K562 (cell line): ENCODE results near the gene TAL1. TPM values are rescaled to one million over a fixed set of nuclear protein-coding genes. Genes with fewer than 3 reads are reported as not detected.
A peak's percentile ranks its signal among the peaks of the same experiment; 100 is the strongest.

Experiments
- ARID2 ChIP-seq: fragments of 450-650 bp; IDR thresholded peaks from 2 replicates; pipeline ENCODE4 v1.6.1; 2017; ENCODE audit warnings: antibody characterized with exemption, mild to moderate bottlenecking
- ATF3 ChIP-seq, 2 experiments: fragments of 450-650 bp in 1 of 2; sonication (generic) in 1 of 2; formaldehyde crosslinking in 1 of 2; IDR thresholded peaks in 1 of 2; conservative IDR thresholded peaks in 1 of 2; 2 replicates each; pipeline versions ENCODE4 v1.6.1 to v1.8.1; 2016 to 2023; ENCODE audit warnings: mild to moderate bottlenecking in 2 of 2, moderate library complexity in 2 of 2, inconsistent platforms in 1 of 2, missing genetic modification reagents in 1 of 2
- BCL6 ChIP-seq: fragments of 250-450 bp; sonication (Bioruptor Pico); IDR thresholded peaks from 2 replicates; pipeline ENCODE4 v1.4.0; 2020
- CBX5 ChIP-seq: IDR thresholded peaks from 2 replicates; pipeline ENCODE4 v1.6.1; 2014; ENCODE audit warnings: low read depth, borderline replicate concordance
- COPS2 ChIP-seq: fragments of 450-650 bp; conservative IDR thresholded peaks from 2 replicates; pipeline ENCODE4 v1.6.1; 2016; ENCODE audit warnings: mild to moderate bottlenecking, moderate library complexity
- ELF2 ChIP-seq: fragments of 250-450 bp; sonication (Bioruptor Pico); IDR thresholded peaks from 2 replicates; pipeline ENCODE4 v1.5.0; 2021; ENCODE audit warnings: mild to moderate bottlenecking
- HLTF ChIP-seq: fragments of 450-650 bp; IDR thresholded peaks from 2 replicates; pipeline ENCODE4 v1.6.1; 2016
- HSF4 ChIP-seq: fragments of 250-450 bp; sonication (Bioruptor Pico); IDR thresholded peaks from 2 replicates; pipeline ENCODE4 v2.1.2; 2022; ENCODE audit warnings: mild to moderate bottlenecking, moderate library complexity, borderline replicate concordance
- JUNB ChIP-seq: fragments of 450-650 bp; formaldehyde crosslinking; conservative IDR thresholded peaks from 2 replicates; pipeline ENCODE4 v1.4.0; 2020; ENCODE audit warnings: mild to moderate bottlenecking
- KLF13 ChIP-seq: fragments of 450-650 bp; IDR thresholded peaks from 2 replicates; pipeline ENCODE4 v1.6.1; 2016; ENCODE audit warnings: missing genetic modification characterization, low read depth, mild to moderate bottlenecking, missing compliant biosample characterization, moderate library complexity, borderline replicate concordance
- LCOR ChIP-seq: sonication (generic); formaldehyde crosslinking; IDR thresholded peaks from 2 replicates; pipeline ENCODE4 v1.8.0; 2022; ENCODE audit warnings: mild to moderate bottlenecking, missing genetic modification reagents
- MTA2 ChIP-seq: fragments of 450-650 bp; IDR thresholded peaks from 2 replicates; pipeline ENCODE4 v1.6.1; 2016; ENCODE audit warnings: low read depth
- PHTF2 ChIP-seq: fragments of 250-450 bp; sonication (Bioruptor Pico); IDR thresholded peaks from 2 replicates; pipeline ENCODE4 v1.5.0; 2021; ENCODE audit warnings: mild to moderate bottlenecking
- RFX7 ChIP-seq: fragments of 250-450 bp; sonication (Bioruptor Pico); IDR thresholded peaks from 2 replicates; pipeline ENCODE4 v1.5.1; 2021; ENCODE audit warnings: mild to moderate bottlenecking
- SIX5 ChIP-seq, 2 experiments: IDR thresholded peaks; 2 replicates each; pipeline ENCODE4 v1.6.1; 2011; ENCODE audit warnings: low read length in 2 of 2, borderline replicate concordance in 1 of 2, low read depth in 1 of 2, mild to moderate bottlenecking in 1 of 2, moderate library complexity in 1 of 2; ENCODE audit not compliant: insufficient read depth in 1 of 2
- WHSC1 ChIP-seq: IDR thresholded peaks from one replicate; pipeline ENCODE4 v1.6.1; 2012; ENCODE audit warnings: low read length, control low read depth, inconsistent platforms
- ZNF224 ChIP-seq: sonication (generic); formaldehyde crosslinking; IDR thresholded peaks from 2 replicates; pipeline ENCODE4 v1.8.0; 2022; ENCODE audit warnings: mild to moderate bottlenecking, missing genetic modification reagents
- ZNF311 ChIP-seq: fragments of 250-450 bp; sonication (Bioruptor Pico); IDR thresholded peaks from 2 replicates; pipeline ENCODE4 v1.4.0; 2020; ENCODE audit warnings: mild to moderate bottlenecking, moderate library complexity
- ZNF75A ChIP-seq: fragments of 450-650 bp; formaldehyde crosslinking; IDR thresholded peaks from 2 replicates; pipeline ENCODE4 v1.4.0; 2020; ENCODE audit warnings: mild to moderate bottlenecking
- ZNF780A ChIP-seq: fragments of 250-450 bp; sonication (Bioruptor Pico); IDR thresholded peaks from 2 replicates; pipeline ENCODE4 v1.5.0; 2021; ENCODE audit warnings: mild to moderate bottlenecking
- ZNF79 ChIP-seq: fragments of 250-450 bp; sonication (Bioruptor Pico); IDR thresholded peaks from 2 replicates; pipeline ENCODE4 v1.4.0; 2020; ENCODE audit warnings: low read depth, mild to moderate bottlenecking, moderate library complexity
- polyA plus RNA-seq, 8 experiments: library from polyadenylated mRNA; depleted of rRNA in 4 of 8; stranded (reverse) in 5 of 8; unstranded in 3 of 8; fragments of >200 nt; fragmentation: Nextera tagmentation in 2 of 8; fragmentation: Illumina TruSeq in 1 of 8; extraction: Ambion mirVana in 2 of 8; extraction: Trizol in 1 of 8; gene quantifications; 2 replicates each; pipeline versions ENCODE4 v1.2.1 to v1.2.3, GENCODE V29; 2011 to 2014; ENCODE audit warnings: inconsistent platforms in 1 of 8, missing spikeins in 1 of 8
- total RNA-seq, 7 experiments: library from RNA; depleted of rRNA in 6 of 7; stranded (reverse); fragments of >200 nt in 6 of 7; fragmentation: Illumina TruSeq in 2 of 7; extraction: Trizol in 2 of 7; gene quantifications; 2 replicates each; pipeline versions ENCODE4 v1.2.1 to v1.2.3, GENCODE V29; 2011 to 2021; ENCODE audit warnings: low replicate concordance in 1 of 7
- TF ChIP-seq, protein P1 (sequence below): sonication (generic); formaldehyde crosslinking; IDR thresholded peaks from 2 replicates; pipeline ENCODE4 v1.4.0; 2020; ENCODE audit warnings: mild to moderate bottlenecking, missing genetic modification reagents
- TF ChIP-seq, protein P2 (sequence below): fragments of 450-650 bp; conservative IDR thresholded peaks from 2 replicates; pipeline ENCODE4 v1.6.1; 2016; ENCODE audit warnings: missing genetic modification characterization, low read depth, mild to moderate bottlenecking, missing compliant biosample characterization, moderate library complexity
- TF ChIP-seq, protein P3 (sequence below): sonication (generic); formaldehyde crosslinking; IDR thresholded peaks from 2 replicates; pipeline ENCODE4 v1.8.1; 2022; ENCODE audit warnings: missing genetic modification reagents

TAL1 gene
- total and polyA plus RNA-seq, 9 of the 15 experiments (the other 6 are each of a cell fraction or from before 2014, with no cell fraction given): 18.5 to 106 (median 59.7) TPM

- TF ChIP-seq, protein P1, sequence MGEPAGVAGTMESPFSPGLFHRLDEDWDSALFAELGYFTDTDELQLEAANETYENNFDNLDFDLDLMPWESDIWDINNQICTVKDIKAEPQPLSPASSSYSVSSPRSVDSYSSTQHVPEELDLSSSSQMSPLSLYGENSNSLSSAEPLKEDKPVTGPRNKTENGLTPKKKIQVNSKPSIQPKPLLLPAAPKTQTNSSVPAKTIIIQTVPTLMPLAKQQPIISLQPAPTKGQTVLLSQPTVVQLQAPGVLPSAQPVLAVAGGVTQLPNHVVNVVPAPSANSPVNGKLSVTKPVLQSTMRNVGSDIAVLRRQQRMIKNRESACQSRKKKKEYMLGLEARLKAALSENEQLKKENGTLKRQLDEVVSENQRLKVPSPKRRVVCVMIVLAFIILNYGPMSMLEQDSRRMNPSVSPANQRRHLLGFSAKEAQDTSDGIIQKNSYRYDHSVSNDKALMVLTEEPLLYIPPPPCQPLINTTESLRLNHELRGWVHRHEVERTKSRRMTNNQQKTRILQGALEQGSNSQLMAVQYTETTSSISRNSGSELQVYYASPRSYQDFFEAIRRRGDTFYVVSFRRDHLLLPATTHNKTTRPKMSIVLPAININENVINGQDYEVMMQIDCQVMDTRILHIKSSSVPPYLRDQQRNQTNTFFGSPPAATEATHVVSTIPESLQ (CRISPR knock-in tag): 0 out of 2 replicates have a peak, but pooled peaks have one; percentile 4
- TF ChIP-seq ZNF780A (CRISPR knock-in tag) (no peak), BCL6 (0 out of 2 replicates have a peak, but pooled peaks have one; percentile 61), KLF13 (no peak), SIX5 (IDR thresholded peaks at IDR 0.05; ENCODE audit: borderline replicate concordance in 1 of 2, insufficient read depth in 1 of 2, low read depth in 1 of 2, low read length in 2 of 2) (no peak), HLTF (peak; percentile 68; the same call in 1 of the 2 replicates), ZNF224 (CRISPR knock-in tag) (no peak), CBX5 (no peak; the same call in 1 of the 2 replicates), WHSC1 (no peak), JUNB (no peak), MTA2 (peak; percentile 98), ELF2 (CRISPR knock-in tag) (no peak; the same call in 1 of the 2 replicates), COPS2 (no peak), HSF4 (CRISPR knock-in tag) (no peak), ZNF75A (CRISPR knock-in tag) (no peak), ARID2 (no peak), ATF3 (IDR thresholded peaks at IDR 0.05) (no peak), ATF3 (CRISPR knock-in tag; conservative IDR thresholded peaks at IDR 0.05) (peak; percentile 58; the same call in 1 of the 2 replicates), RFX7 (no peak), LCOR (CRISPR knock-in tag) (peak; percentile 96), ZNF79 (CRISPR knock-in tag) (no peak), PHTF2 (CRISPR knock-in tag) (no peak), ZNF311 (0 out of 2 replicates have a peak, but pooled peaks have one; percentile 52)
- TF ChIP-seq, protein P2, sequence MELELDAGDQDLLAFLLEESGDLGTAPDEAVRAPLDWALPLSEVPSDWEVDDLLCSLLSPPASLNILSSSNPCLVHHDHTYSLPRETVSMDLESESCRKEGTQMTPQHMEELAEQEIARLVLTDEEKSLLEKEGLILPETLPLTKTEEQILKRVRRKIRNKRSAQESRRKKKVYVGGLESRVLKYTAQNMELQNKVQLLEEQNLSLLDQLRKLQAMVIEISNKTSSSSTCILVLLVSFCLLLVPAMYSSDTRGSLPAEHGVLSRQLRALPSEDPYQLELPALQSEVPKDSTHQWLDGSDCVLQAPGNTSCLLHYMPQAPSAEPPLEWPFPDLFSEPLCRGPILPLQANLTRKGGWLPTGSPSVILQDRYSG (tag): no peak
- TF ChIP-seq, protein P3, sequence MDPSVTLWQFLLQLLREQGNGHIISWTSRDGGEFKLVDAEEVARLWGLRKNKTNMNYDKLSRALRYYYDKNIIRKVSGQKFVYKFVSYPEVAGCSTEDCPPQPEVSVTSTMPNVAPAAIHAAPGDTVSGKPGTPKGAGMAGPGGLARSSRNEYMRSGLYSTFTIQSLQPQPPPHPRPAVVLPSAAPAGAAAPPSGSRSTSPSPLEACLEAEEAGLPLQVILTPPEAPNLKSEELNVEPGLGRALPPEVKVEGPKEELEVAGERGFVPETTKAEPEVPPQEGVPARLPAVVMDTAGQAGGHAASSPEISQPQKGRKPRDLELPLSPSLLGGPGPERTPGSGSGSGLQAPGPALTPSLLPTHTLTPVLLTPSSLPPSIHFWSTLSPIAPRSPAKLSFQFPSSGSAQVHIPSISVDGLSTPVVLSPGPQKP (CRISPR knock-in tag): no peak
Observed at GRCh38 chr1:47232187-47232874, at the start of gene TAL1 (continued).
